ENCODE results near the gene MXRA7.
A peak's percentile ranks its signal among the peaks of the same experiment; 100 is the strongest.

The MXRA7 gene

GRCh38 chr17:76702076-76702475, 8.7 kb downstream of the MXRA7 start:
- TF ChIP-seq SIN3A (IDR thresholded peaks at IDR 0.05; ENCODE audit: borderline replicate concordance, insufficient read depth, low read length) (no peak), FOXP2 (optimal IDR thresholded peaks at IDR 0.05; ENCODE audit: borderline replicate concordance, extremely low read depth, extremely low read length, insufficient read depth) (no peak), REST (IDR thresholded peaks at IDR 0.05; ENCODE audit: insufficient read depth in 1 of 2, low read depth in 2 of 2, low read length in 2 of 2) (no peak), TAF1 (IDR thresholded peaks at IDR 0.05; ENCODE audit: borderline replicate concordance, insufficient read depth, low read length) (no peak), POLR2AphosphoS5 (IDR thresholded peaks at IDR 0.05; ENCODE audit: low read depth, low read length) (no peak)

- TF ChIP-seq SIN3A (IDR thresholded peaks at IDR 0.05; ENCODE audit: borderline replicate concordance, insufficient read depth, low read length) (no peak), FOXP2 (optimal IDR thresholded peaks at IDR 0.05; ENCODE audit: borderline replicate concordance, extremely low read depth, extremely low read length, insufficient read depth) (no peak), TAF1 (IDR thresholded peaks at IDR 0.05; ENCODE audit: borderline replicate concordance, insufficient read depth, low read length) (no peak), POLR2AphosphoS5 (IDR thresholded peaks at IDR 0.05; ENCODE audit: low read depth, low read length) (no peak), REST (IDR thresholded peaks at IDR 0.05; ENCODE audit: insufficient read depth in 1 of 2, low read depth in 2 of 2, low read length in 2 of 2) (no peak)
These were observed 9.2 kb downstream of the MXRA7 start for GRCh38 chr17:76701471-76701967.

- TF ChIP-seq POLR2AphosphoS5 (IDR thresholded peaks at IDR 0.05; ENCODE audit: low read depth, low read length), result peak; percentile 62; the same call in 1 of the 2 replicates
- TF ChIP-seq FOXP2 (optimal IDR thresholded peaks at IDR 0.05; ENCODE audit: borderline replicate concordance, extremely low read depth, extremely low read length, insufficient read depth), result peak; percentile 38
- no peak; a peak in 1 of 4 replicates for TF ChIP-seq REST (IDR thresholded peaks at IDR 0.05; ENCODE audit: insufficient read depth in 1 of 2, low read depth in 2 of 2, low read length in 2 of 2)
- peak; percentile 57; the same call in 1 of the 2 replicates for TF ChIP-seq SIN3A (IDR thresholded peaks at IDR 0.05; ENCODE audit: borderline replicate concordance, insufficient read depth, low read length)
These were observed 9.9 kb downstream of the MXRA7 start for GRCh38 chr17:76700617-76701470.

DNA sequence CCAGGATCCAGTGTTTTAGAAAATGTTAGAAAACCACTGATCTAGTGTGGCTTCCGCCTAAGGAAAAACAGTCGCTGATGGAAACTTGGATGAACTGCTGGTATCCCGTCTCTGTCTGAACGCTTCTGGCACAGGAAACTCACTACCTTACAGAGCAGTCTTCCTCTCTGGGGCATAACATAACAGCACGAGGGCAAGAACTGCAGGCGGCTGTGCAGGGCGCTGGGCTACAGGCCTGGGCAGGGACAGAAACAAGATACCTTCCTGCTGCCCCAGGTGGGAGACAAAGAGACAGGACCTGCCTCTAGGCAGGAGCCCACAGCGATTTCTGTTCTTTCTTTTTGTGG, 10.5 kb downstream of the MXRA7 start:
- TF ChIP-seq SIN3A (IDR thresholded peaks at IDR 0.05; ENCODE audit: borderline replicate concordance, insufficient read depth, low read length), result no peak
- TF ChIP-seq FOXP2 (optimal IDR thresholded peaks at IDR 0.05; ENCODE audit: borderline replicate concordance, extremely low read depth, extremely low read length, insufficient read depth), result no peak
- TF ChIP-seq TAF1 (IDR thresholded peaks at IDR 0.05; ENCODE audit: borderline replicate concordance, insufficient read depth, low read length), result no peak
- no peak for TF ChIP-seq REST (IDR thresholded peaks at IDR 0.05; ENCODE audit: insufficient read depth in 1 of 2, low read depth in 2 of 2, low read length in 2 of 2)
- TF ChIP-seq POLR2AphosphoS5 (IDR thresholded peaks at IDR 0.05; ENCODE audit: low read depth, low read length), result no peak

Data from PFSK-1 (cell line).